Liver (tissue), 9 donors: ENCODE measurements around the gene SLC2A1. TPM values are rescaled to one million over a fixed set of nuclear protein-coding genes. Genes with fewer than 3 reads are reported as not detected.

Experiments
- DNase-seq: peaks from one replicate; pipeline ENCODE4 v3.0.0-alpha.2; 2017; ENCODE audit warnings: low spot score
- H3K27ac ChIP-seq, 2 donors: one replicate each; pipeline ENCODE4 v1.7.0; 2013; ENCODE audit warnings: inconsistent platforms in 2 of 2, low read length in 2 of 2, control low read depth in 1 of 2, low read depth in 1 of 2, mild to moderate bottlenecking in 1 of 2
- H3K27me3 ChIP-seq, 4 donors: one replicate each; pipeline versions ENCODE4 v1.6.1 to v1.7.0; 2013; ENCODE audit warnings: low read length in 3 of 4, inconsistent platforms in 1 of 4, mild to moderate bottlenecking in 1 of 4, moderate library complexity in 1 of 4; ENCODE audit not compliant: control insufficient read depth in 4 of 4, insufficient read depth in 4 of 4
- H3K36me3 ChIP-seq, 4 donors: one replicate each; pipeline versions ENCODE4 v1.6.1 to v1.7.0; 2013; ENCODE audit warnings: low read length in 3 of 4, mild to moderate bottlenecking in 3 of 4, low read depth in 1 of 4, moderate library complexity in 1 of 4; ENCODE audit not compliant: control insufficient read depth in 4 of 4, insufficient read depth in 3 of 4
- H3K4me1 ChIP-seq, 4 donors: one replicate each; pipeline versions ENCODE4 v1.6.1 to v1.7.0; 2013; ENCODE audit warnings: low read length in 3 of 4, mild to moderate bottlenecking in 3 of 4, moderate library complexity in 1 of 4; ENCODE audit not compliant: control insufficient read depth in 4 of 4, insufficient read depth in 4 of 4
- H3K4me3 ChIP-seq, 3 donors: one replicate each; pipeline versions ENCODE4 v1.6.1 to v1.7.0; 2013; ENCODE audit warnings: low read length in 3 of 3, control low read depth in 1 of 3, low read depth in 1 of 3, mild to moderate bottlenecking in 1 of 3
- H3K9ac ChIP-seq, 2 donors: one replicate each; pipeline ENCODE4 v1.7.0; 2013; ENCODE audit warnings: low read length in 2 of 2, mild to moderate bottlenecking in 2 of 2, moderate library complexity in 2 of 2, control low read depth in 1 of 2, low read depth in 1 of 2
- H3K9me3 ChIP-seq, 4 donors: one replicate each; pipeline versions ENCODE4 v1.6.1 to v1.7.0; 2013; ENCODE audit warnings: low read length in 3 of 4; ENCODE audit not compliant: control insufficient read depth in 4 of 4
- EGR1 ChIP-seq, 2 donors: IDR thresholded peaks; 2 replicates each; pipeline ENCODE4 v1.6.1; 2016 to 2018; ENCODE audit warnings: antibody characterized with exemption in 2 of 2, low read depth in 2 of 2
- FOXA1 ChIP-seq: IDR thresholded peaks from 2 replicates; pipeline ENCODE4 v1.6.1; 2016; ENCODE audit warnings: antibody characterized with exemption
- FOXA2 ChIP-seq: IDR thresholded peaks from 2 replicates; pipeline ENCODE4 v1.6.1; 2016; ENCODE audit warnings: antibody characterized with exemption
- GABPA ChIP-seq, 2 donors: IDR thresholded peaks in 1 of 2; conservative IDR thresholded peaks in 1 of 2; 2 replicates each; pipeline ENCODE4 v1.6.1; 2016; ENCODE audit warnings: antibody characterized with exemption in 2 of 2, mild to moderate bottlenecking in 1 of 2, moderate library complexity in 1 of 2
- HNF4A ChIP-seq, 2 donors: conservative IDR thresholded peaks; 2 replicates each; pipeline ENCODE4 v1.6.1; 2016; ENCODE audit warnings: antibody characterized with exemption in 2 of 2, mild to moderate bottlenecking in 2 of 2
- HNF4G ChIP-seq: IDR thresholded peaks from 2 replicates; pipeline ENCODE4 v1.6.1; 2016; ENCODE audit warnings: antibody characterized with exemption
- JUND ChIP-seq, 2 donors: IDR thresholded peaks; 2 replicates each; pipeline ENCODE4 v1.6.1; 2016; ENCODE audit warnings: antibody characterized with exemption in 2 of 2
- NR2F2 ChIP-seq: IDR thresholded peaks from 2 replicates; pipeline ENCODE4 v1.6.1; 2016; ENCODE audit warnings: antibody characterized with exemption
- RAD21 ChIP-seq, 2 donors: IDR thresholded peaks; 2 replicates each; pipeline ENCODE4 v1.6.1; 2016; ENCODE audit warnings: antibody characterized with exemption in 2 of 2, mild to moderate bottlenecking in 2 of 2
- RXRA ChIP-seq, 2 donors: IDR thresholded peaks; 2 replicates each; pipeline ENCODE4 v1.6.1; 2017 to 2018; ENCODE audit warnings: antibody characterized with exemption in 2 of 2, mild to moderate bottlenecking in 1 of 2
- SP1 ChIP-seq: IDR thresholded peaks from 2 replicates; pipeline ENCODE4 v1.6.1; 2018; ENCODE audit warnings: antibody characterized with exemption, mild to moderate bottlenecking
- TAF1 ChIP-seq: conservative IDR thresholded peaks from 2 replicates; pipeline ENCODE4 v1.6.1; 2016; ENCODE audit warnings: antibody characterized with exemption, mild to moderate bottlenecking
- YY1 ChIP-seq: IDR thresholded peaks from 2 replicates; pipeline ENCODE4 v1.6.1; 2016; ENCODE audit warnings: antibody characterized with exemption, mild to moderate bottlenecking
- WGBS: extraction: QIAGEN DNeasy Blood & Tissue Kit; methylation state at CpG from one replicate; pipeline ENCODE4 v1.1.7; 2013; 5-methylcytosine and 5-hydroxymethylcytosine counted together
- polyA plus RNA-seq, 2 donors: library from polyadenylated mRNA; stranded (reverse) in 1 of 2; unstranded in 1 of 2; fragments of 200-250 nt in 1 of 2; fragments of >200 nt in 1 of 2; fragmentation: Nextera tagmentation in 1 of 2; extraction: Ambion mirVana in 1 of 2; gene quantifications; one replicate each; pipeline versions ENCODE4 v1.2.1 to v1.2.3, GENCODE V29; 2013 to 2015
- total RNA-seq, 2 donors: library from RNA; depleted of rRNA; stranded (reverse); fragments of >200 nt; gene quantifications; one replicate each; pipeline ENCODE4 v1.2.3, GENCODE V29; 2014
- TF ChIP-seq, protein P1 (sequence below): fragments of 150-350 bp; IDR thresholded peaks from 2 replicates; pipeline ENCODE4 v1.5.1; 2017; ENCODE audit warnings: improper control_type of control experiment, low read depth, low read length; ENCODE audit not compliant: missing input control
- TF ChIP-seq, protein P2 (sequence below): IDR thresholded peaks from 2 replicates; pipeline ENCODE4 v1.6.1; 2016; ENCODE audit warnings: antibody characterized with exemption
- TF ChIP-seq, protein P3 (sequence below): IDR thresholded peaks from 2 replicates; pipeline ENCODE4 v1.6.1; 2016; ENCODE audit warnings: antibody characterized with exemption
- TF ChIP-seq, protein P4 (sequence below): IDR thresholded peaks from 2 replicates; pipeline ENCODE4 v1.6.1; 2016; ENCODE audit warnings: antibody characterized with exemption
- TF ChIP-seq, protein P5 (sequence below): IDR thresholded peaks from 2 replicates; pipeline ENCODE4 v1.6.1; 2016; ENCODE audit warnings: antibody characterized with exemption, mild to moderate bottlenecking
- donor health status: healthy.
- donor health status: healthy.
- donor health status: healthy.
- donor health status: healthy.
- donor health status: healthy.

SLC2A1 gene
- total and polyA plus RNA-seq, 4 donors: 1.1 to 675 (median 3.0) TPM

DNA sequence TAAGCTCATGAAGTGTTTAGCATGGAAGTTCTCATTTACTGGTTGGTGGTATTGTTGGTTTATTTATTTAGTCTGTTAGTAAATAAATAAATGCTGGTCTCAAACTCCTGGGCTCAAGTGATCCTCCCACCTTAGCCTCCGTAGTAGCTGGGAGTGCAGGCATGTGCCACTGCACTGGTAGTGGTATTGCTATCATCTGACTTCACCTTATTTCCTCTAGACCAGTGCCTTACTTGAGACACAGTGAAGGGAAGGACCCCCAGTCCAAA lies 1.4 kb upstream of the SLC2A1 start (continued):
- TF ChIP-seq FOXA1 (no peak), GABPA (IDR thresholded peaks at IDR 0.05 in 1 of 2, conservative IDR thresholded peaks at IDR 0.05 in 1 of 2) (no peak), TAF1 (no peak), HNF4G (no peak)
- TF ChIP-seq, protein P1, sequence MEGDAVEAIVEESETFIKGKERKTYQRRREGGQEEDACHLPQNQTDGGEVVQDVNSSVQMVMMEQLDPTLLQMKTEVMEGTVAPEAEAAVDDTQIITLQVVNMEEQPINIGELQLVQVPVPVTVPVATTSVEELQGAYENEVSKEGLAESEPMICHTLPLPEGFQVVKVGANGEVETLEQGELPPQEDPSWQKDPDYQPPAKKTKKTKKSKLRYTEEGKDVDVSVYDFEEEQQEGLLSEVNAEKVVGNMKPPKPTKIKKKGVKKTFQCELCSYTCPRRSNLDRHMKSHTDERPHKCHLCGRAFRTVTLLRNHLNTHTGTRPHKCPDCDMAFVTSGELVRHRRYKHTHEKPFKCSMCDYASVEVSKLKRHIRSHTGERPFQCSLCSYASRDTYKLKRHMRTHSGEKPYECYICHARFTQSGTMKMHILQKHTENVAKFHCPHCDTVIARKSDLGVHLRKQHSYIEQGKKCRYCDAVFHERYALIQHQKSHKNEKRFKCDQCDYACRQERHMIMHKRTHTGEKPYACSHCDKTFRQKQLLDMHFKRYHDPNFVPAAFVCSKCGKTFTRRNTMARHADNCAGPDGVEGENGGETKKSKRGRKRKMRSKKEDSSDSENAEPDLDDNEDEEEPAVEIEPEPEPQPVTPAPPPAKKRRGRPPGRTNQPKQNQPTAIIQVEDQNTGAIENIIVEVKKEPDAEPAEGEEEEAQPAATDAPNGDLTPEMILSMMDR: no peak
- TF ChIP-seq, protein P2, sequence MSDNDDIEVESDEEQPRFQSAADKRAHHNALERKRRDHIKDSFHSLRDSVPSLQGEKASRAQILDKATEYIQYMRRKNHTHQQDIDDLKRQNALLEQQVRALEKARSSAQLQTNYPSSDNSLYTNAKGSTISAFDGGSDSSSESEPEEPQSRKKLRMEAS: no peak

DNA sequence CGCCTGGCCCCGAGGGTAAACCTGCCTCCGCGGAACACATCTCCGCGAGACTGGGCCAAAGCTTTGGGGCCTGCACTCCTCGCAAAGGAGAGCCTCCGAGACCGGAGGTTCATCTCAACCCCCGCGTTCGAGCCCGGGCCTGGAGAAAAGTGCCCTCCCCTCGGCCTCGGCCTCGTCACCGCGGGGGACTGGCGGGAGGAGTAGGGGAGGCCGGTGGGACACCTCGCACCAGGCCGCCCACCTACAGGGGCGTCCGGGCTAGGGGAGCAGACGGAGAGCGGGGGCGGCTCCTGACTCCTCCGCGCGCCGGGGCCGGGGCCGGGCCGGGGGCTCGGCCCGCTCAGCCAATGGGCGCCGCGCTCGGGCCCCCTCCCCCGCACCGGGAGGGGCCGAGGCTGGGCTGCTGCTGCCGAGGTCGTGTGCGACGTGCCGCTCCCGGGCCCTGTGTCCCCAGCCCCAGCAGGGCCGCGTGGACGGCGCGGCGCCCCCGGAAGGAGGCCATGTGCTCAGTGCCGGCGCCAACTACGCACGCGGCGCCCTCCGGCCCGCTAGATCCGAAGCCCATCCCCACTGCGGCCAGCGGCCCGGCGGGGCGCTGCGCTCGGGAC lies 684 bp downstream of the SLC2A1 start:
- Histone ChIP-seq H3K27me3 (peaks cover 0 to 3% (median 0%) of the 10 kb centered on the region in 4 donors), H3K36me3 (no peaks in the 10 kb centered on the region), H3K4me1 (peaks cover 0 to 18% (median 6%) of the 10 kb centered on the region in 4 donors), H3K9ac (peak overlapping the region in 1 of 2 donors; percentile 39), H3K27ac (no peak overlapping the region), H3K4me3 (peak overlapping the region; percentile 43 to 77 (median 76)), H3K9me3 (no peaks in the 10 kb centered on the region)
- WGBS: 3% methylated on average over 72 of the region's 72 CpGs
- peak; percentile 61 for DNase-seq
- no peak for TF ChIP-seq FOXA2
- TF ChIP-seq EGR1 (IDR thresholded peaks at IDR 0.05; ENCODE audit: low read depth in 2 of 2): peak in 1 of 2 donors; percentile 20

DNA sequence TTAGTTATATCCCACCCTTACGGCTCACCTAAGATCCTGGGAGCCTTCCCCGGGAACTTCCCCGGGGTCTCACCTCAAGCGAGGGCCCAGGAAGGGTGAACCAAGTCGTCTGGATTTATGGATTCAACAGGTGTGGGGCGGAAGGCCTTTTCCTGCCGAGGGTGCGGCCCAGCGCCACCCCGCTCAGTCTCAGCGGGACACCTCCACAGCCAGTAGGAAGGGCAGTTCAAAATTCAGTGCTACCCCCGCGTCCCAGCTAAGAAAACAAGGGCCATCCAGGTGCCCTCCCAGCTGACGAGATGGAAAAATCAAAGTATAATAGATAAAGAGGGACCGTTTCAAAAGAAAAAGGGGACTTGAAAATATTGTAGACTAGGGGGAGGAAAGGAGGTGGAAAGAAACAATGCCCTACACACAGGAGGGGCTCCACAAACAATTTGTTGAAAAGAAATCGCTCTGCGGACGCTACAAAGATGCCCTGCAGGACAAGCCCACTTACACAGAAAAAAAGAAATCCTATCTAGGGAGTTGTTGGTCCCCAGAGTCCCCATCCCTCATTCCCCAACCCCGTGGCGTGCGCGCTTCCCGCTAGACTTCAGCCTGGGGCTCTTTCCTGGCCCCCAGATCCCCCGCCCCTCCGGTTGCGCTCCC lies 1.3 kb downstream of the SLC2A1 start:
- Histone ChIP-seq H3K27ac (no peak overlapping the region), H3K9ac (no peak overlapping the region), H3K4me1 (peaks cover 0 to 18% (median 6%) of the 10 kb centered on the region in 4 donors), H3K9me3 (no peaks in the 10 kb centered on the region), H3K4me3 (peak overlapping the region in 2 of 3 donors; percentile 36 to 77), H3K36me3 (no peaks in the 10 kb centered on the region), H3K27me3 (peaks cover 0 to 3% (median 0%) of the 10 kb centered on the region in 4 donors)
- TF ChIP-seq TAF1 (no peak), FOXA1 (no peak), GABPA (IDR thresholded peaks at IDR 0.05 in 1 of 2, conservative IDR thresholded peaks at IDR 0.05 in 1 of 2) (no peak), JUND (IDR thresholded peaks at IDR 0.05) (no peak), RXRA (IDR thresholded peaks at IDR 0.05) (no peak), HNF4G (no peak), NR2F2 (no peak), RAD21 (IDR thresholded peaks at IDR 0.05) (no peak), HNF4A (conservative IDR thresholded peaks at IDR 0.05) (no peak), SP1 (no peak), FOXA2 (no peak), YY1 (no peak), EGR1 (IDR thresholded peaks at IDR 0.05; ENCODE audit: low read depth in 2 of 2) (no peak)
- TF ChIP-seq, protein P3, sequence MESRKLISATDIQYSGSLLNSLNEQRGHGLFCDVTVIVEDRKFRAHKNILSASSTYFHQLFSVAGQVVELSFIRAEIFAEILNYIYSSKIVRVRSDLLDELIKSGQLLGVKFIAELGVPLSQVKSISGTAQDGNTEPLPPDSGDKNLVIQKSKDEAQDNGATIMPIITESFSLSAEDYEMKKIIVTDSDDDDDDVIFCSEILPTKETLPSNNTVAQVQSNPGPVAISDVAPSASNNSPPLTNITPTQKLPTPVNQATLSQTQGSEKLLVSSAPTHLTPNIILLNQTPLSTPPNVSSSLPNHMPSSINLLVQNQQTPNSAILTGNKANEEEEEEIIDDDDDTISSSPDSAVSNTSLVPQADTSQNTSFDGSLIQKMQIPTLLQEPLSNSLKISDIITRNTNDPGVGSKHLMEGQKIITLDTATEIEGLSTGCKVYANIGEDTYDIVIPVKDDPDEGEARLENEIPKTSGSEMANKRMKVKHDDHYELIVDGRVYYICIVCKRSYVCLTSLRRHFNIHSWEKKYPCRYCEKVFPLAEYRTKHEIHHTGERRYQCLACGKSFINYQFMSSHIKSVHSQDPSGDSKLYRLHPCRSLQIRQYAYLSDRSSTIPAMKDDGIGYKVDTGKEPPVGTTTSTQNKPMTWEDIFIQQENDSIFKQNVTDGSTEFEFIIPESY: no peak
- TF ChIP-seq, protein P4, sequence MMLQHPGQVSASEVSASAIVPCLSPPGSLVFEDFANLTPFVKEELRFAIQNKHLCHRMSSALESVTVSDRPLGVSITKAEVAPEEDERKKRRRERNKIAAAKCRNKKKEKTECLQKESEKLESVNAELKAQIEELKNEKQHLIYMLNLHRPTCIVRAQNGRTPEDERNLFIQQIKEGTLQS: no peak
- TF ChIP-seq, protein P1: no peak
- TF ChIP-seq, protein P2: no peak
- TF ChIP-seq, protein P5, sequence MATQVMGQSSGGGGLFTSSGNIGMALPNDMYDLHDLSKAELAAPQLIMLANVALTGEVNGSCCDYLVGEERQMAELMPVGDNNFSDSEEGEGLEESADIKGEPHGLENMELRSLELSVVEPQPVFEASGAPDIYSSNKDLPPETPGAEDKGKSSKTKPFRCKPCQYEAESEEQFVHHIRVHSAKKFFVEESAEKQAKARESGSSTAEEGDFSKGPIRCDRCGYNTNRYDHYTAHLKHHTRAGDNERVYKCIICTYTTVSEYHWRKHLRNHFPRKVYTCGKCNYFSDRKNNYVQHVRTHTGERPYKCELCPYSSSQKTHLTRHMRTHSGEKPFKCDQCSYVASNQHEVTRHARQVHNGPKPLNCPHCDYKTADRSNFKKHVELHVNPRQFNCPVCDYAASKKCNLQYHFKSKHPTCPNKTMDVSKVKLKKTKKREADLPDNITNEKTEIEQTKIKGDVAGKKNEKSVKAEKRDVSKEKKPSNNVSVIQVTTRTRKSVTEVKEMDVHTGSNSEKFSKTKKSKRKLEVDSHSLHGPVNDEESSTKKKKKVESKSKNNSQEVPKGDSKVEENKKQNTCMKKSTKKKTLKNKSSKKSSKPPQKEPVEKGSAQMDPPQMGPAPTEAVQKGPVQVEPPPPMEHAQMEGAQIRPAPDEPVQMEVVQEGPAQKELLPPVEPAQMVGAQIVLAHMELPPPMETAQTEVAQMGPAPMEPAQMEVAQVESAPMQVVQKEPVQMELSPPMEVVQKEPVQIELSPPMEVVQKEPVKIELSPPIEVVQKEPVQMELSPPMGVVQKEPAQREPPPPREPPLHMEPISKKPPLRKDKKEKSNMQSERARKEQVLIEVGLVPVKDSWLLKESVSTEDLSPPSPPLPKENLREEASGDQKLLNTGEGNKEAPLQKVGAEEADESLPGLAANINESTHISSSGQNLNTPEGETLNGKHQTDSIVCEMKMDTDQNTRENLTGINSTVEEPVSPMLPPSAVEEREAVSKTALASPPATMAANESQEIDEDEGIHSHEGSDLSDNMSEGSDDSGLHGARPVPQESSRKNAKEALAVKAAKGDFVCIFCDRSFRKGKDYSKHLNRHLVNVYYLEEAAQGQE: no peak
- DNase-seq: peak; percentile 53
- 73% methylated on average over 26 of the region's 26 CpGs for WGBS
